ENCODE results near the gene NECTIN3. TPM values are rescaled to one million over a fixed set of nuclear protein-coding genes. Genes with fewer than 3 reads are reported as not detected.
A peak's percentile ranks its signal among the peaks of the same experiment; 100 is the strongest.

NECTIN3 gene, protein sequence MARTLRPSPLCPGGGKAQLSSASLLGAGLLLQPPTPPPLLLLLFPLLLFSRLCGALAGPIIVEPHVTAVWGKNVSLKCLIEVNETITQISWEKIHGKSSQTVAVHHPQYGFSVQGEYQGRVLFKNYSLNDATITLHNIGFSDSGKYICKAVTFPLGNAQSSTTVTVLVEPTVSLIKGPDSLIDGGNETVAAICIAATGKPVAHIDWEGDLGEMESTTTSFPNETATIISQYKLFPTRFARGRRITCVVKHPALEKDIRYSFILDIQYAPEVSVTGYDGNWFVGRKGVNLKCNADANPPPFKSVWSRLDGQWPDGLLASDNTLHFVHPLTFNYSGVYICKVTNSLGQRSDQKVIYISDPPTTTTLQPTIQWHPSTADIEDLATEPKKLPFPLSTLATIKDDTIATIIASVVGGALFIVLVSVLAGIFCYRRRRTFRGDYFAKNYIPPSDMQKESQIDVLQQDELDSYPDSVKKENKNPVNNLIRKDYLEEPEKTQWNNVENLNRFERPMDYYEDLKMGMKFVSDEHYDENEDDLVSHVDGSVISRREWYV
- total RNA-seq: 3.5 and 4.6 TPM in 2 replicates

DNA sequence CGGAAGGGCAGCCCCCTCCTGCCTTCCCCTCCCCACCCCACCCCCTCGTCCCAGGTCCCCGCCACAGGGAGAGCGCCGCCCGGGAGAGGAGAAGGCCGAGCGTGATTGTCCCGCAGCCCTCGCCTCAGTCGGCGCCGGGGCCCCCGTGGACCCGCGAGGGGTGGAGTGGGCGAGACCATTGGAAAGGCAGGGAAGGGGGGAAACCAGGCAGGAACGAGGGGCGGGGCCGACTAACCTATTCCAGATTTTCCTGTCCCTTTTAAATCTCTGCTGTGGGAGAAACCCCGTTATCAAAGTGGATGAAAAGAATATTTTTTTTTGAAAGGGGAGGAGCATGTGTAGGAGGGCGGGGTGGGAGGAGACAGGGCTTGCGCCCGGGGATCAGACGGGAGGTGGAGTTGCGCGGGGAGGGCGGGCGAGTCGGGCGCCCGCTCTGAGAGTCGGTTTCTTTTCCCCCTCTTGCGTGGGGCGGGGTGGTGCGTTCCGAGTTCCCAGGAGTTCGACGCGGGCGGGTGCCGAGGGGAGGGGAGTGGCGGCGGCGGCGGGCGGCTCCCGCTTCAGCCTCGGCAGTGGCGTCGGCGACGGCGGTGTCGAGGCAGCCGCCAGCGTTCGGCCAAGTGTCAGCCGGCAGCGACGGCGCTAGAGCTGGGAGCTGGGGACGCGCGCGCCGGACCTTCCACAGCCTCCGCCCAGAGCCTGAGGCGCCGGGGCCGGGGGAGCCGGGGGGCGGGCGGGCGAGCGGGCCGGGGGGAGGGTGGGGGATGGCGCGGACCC, at the start of gene NECTIN3:
Gene NECTIN3, plus strand, starts transcription at position 560 of the 774 bp plus-strand sequence. Its CDS starts 202 bp downstream, at position 762.
- Mint-ChIP-seq H3K27ac (peak within 1 kb of the TSS; percentile 90), H3K9me3 (no peaks in the 10 kb centered on the region), H3K27me3 (ENCODE audit: insufficient read depth) (peaks cover 55% of the 10 kb centered on the region), H3K4me1 (ENCODE audit: low read depth) (peaks cover 28% of the 10 kb centered on the region), H3K4me3 (peak within 1 kb of the TSS; percentile 91), H3K36me3 (ENCODE audit: low read depth) (peaks cover 2% of the 10 kb centered on the region)
- intact Hi-C loops (cut with micrococcal nuclease): loop anchor here (1.0 to 10.0 kb wide), 11 partner anchors 167 to 1423 kb away; partner anchors contain the start of genes ABHD10, BTLA and CD96
- peak; percentile 77 for DNase-seq (ENCODE audit: low spot score)

DNA sequence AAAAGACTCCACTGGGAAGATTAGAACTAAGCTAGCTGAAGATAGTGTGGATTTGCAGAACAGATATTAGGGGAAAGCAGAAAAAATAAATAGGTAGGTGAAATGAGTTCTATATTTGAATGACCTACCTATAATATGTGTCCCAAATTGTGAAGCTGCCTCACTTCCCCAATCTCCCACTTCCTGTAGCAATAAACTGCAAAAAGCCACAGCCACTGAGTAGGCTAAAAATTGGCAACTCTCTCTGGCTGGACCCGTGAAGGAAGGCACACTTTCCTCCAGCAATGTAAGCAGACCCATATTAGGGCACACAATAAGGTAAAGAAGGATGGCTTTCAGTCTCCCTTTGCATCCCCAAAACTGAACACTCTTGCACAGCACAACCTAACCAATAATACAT, 43.7 kb upstream of the NECTIN3 start:
- Mint-ChIP-seq H3K36me3 (ENCODE audit: low read depth) (no peaks in the 10 kb centered on the region), H3K4me1 (ENCODE audit: low read depth) (no peaks in the 10 kb centered on the region), H3K9me3 (no peaks in the 10 kb centered on the region), H3K27ac (no peak overlapping the region), H3K4me3 (no peak overlapping the region), H3K27me3 (ENCODE audit: insufficient read depth) (no peaks in the 10 kb centered on the region)
- intact Hi-C loops (cut with micrococcal nuclease): no loop called here
- DNase-seq (ENCODE audit: low spot score): no peak

DNA sequence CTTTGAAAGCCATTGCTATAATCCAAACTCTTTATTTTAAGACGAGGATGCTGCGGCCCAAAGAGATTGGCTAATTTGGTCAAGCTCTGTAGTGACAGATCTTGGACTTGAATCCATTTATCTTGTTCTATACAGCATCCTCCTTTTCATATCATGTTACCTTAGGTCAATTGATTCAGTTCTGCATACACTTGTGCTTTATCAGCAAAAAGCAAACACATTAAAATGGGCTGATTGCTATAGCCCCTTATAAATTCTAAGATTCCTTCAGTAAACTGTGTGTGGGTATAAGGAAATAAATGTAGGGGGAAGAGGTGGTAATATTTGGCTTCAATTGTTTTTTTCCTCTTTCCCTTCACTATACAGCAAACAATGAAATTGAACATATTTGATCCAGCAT, 40.1 kb upstream of the NECTIN3 start:
- intact Hi-C loops (cut with micrococcal nuclease): no loop called here
- no peaks in the 10 kb centered on the region for H3K36me3 Mint-ChIP-seq (ENCODE audit: low read depth)
- H3K9me3 Mint-ChIP-seq: peaks cover 3% of the 10 kb centered on the region
- H3K27me3 Mint-ChIP-seq (ENCODE audit: insufficient read depth): no peaks in the 10 kb centered on the region
- no peak overlapping the region for H3K27ac Mint-ChIP-seq
- H3K4me3 Mint-ChIP-seq: no peak overlapping the region
- no peaks in the 10 kb centered on the region for H3K4me1 Mint-ChIP-seq (ENCODE audit: low read depth)
- no peak for DNase-seq (ENCODE audit: low spot score)

DNA sequence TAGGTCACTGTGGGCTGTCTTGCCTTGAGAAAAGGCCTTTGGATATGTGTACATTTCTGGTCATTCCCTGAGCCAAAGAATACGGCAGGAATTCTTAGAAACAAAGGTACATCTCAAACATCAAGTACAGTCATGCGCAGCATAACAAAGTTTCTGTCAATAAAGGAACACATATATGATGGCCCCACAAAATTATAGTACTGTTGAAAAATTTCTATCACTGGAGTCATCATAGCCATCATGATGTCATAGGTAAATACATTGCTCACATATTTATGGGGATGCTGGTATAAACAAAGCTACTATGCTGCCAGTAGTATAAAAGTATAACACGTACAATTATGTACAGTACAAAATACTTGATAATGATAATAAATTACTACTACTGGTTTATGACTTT, 38.9 kb upstream of the NECTIN3 start:
- peaks cover 13% of the 10 kb centered on the region for H3K9me3 Mint-ChIP-seq
- H3K27me3 Mint-ChIP-seq (ENCODE audit: insufficient read depth): no peaks in the 10 kb centered on the region
- H3K36me3 Mint-ChIP-seq (ENCODE audit: low read depth): no peaks in the 10 kb centered on the region
- H3K27ac Mint-ChIP-seq: no peak overlapping the region
- no peak for DNase-seq (ENCODE audit: low spot score)
- H3K4me3 Mint-ChIP-seq: no peak overlapping the region
- no peaks in the 10 kb centered on the region for H3K4me1 Mint-ChIP-seq (ENCODE audit: low read depth)
- intact Hi-C loops (cut with micrococcal nuclease): no loop called here

DNA sequence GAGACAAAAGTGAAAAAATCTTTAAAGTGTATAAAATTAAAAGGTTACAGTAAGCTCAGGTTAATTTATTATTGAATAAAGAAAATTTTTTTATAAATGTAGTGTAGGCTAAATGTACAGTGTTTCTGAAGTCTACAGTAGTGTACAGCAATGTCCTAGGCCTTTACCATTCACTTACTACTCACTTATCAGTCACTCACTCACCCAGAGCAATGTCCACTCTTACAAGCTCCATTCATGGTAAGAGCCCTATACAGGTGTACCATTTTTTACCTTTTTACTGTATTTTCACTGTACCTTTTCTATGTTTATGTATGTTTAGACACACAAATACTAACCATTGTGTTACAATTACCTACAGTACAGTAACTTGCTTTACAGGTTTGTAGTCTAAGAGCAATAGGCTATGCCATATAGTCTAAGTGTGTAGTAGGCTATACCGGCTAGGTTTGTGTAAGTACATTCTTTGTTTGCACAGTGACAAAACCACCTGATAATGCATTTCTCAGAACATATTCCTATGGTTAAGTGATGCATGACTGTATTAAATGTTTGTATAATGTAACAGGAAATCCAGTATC, 38.1 kb upstream of the NECTIN3 start:
- intact Hi-C loops (cut with micrococcal nuclease): no loop called here
- peaks cover 16% of the 10 kb centered on the region for H3K9me3 Mint-ChIP-seq
- DNase-seq (ENCODE audit: low spot score): no peak
- H3K27me3 Mint-ChIP-seq (ENCODE audit: insufficient read depth): no peaks in the 10 kb centered on the region
- no peaks in the 10 kb centered on the region for H3K36me3 Mint-ChIP-seq (ENCODE audit: low read depth)
- no peak overlapping the region for H3K27ac Mint-ChIP-seq
- H3K4me1 Mint-ChIP-seq (ENCODE audit: low read depth): no peaks in the 10 kb centered on the region
- H3K4me3 Mint-ChIP-seq: no peak overlapping the region

DNA sequence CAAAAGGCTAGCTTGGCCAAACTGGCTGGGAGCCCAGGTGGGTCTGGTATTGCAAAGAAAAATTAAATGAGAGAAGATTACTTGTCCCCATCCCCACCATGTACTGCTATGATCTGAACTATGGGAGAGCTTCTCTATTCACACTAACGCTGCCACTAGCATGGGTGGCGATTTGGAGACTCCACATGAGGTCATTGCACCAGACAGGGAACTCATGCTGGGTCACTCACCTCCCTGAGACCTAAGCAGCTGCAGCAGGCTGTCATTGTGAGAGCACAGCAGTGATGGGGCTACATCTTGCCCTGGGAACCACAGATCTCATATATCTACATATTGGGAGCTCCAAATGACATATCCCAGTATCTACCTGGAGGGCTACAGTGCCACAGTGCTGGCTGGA, 36.3 kb upstream of the NECTIN3 start:
- peaks cover 1% of the 10 kb centered on the region for H3K27me3 Mint-ChIP-seq (ENCODE audit: insufficient read depth)
- no peak overlapping the region for H3K4me3 Mint-ChIP-seq
- intact Hi-C loops (cut with micrococcal nuclease): no loop called here
- DNase-seq (ENCODE audit: low spot score): no peak
- H3K27ac Mint-ChIP-seq: no peak overlapping the region
- no peaks in the 10 kb centered on the region for H3K4me1 Mint-ChIP-seq (ENCODE audit: low read depth)
- peaks cover 16% of the 10 kb centered on the region for H3K9me3 Mint-ChIP-seq
- no peaks in the 10 kb centered on the region for H3K36me3 Mint-ChIP-seq (ENCODE audit: low read depth)

- Mint-ChIP-seq H3K27me3 (ENCODE audit: insufficient read depth) (peaks cover 1% of the 10 kb centered on the region), H3K27ac (no peak overlapping the region), H3K4me3 (no peak overlapping the region), H3K9me3 (peaks cover 16% of the 10 kb centered on the region), H3K36me3 (ENCODE audit: low read depth) (no peaks in the 10 kb centered on the region), H3K4me1 (ENCODE audit: low read depth) (no peaks in the 10 kb centered on the region)
- DNase-seq (ENCODE audit: low spot score): no peak
- intact Hi-C loops (cut with micrococcal nuclease): no loop called here
These were observed 35.7 kb upstream of the NECTIN3 start for GRCh38 chr3:111035902-111036301.

GRCh38 chr3:111040959-111041358, 30.7 kb upstream of the NECTIN3 start:
- Mint-ChIP-seq H3K9me3 (peaks cover 16% of the 10 kb centered on the region), H3K4me1 (ENCODE audit: low read depth) (no peaks in the 10 kb centered on the region), H3K27me3 (ENCODE audit: insufficient read depth) (peaks cover 1% of the 10 kb centered on the region), H3K36me3 (ENCODE audit: low read depth) (no peaks in the 10 kb centered on the region), H3K27ac (no peak overlapping the region), H3K4me3 (no peak overlapping the region)
- intact Hi-C loops (cut with micrococcal nuclease): no loop called here
- DNase-seq (ENCODE audit: low spot score): no peak

DNA sequence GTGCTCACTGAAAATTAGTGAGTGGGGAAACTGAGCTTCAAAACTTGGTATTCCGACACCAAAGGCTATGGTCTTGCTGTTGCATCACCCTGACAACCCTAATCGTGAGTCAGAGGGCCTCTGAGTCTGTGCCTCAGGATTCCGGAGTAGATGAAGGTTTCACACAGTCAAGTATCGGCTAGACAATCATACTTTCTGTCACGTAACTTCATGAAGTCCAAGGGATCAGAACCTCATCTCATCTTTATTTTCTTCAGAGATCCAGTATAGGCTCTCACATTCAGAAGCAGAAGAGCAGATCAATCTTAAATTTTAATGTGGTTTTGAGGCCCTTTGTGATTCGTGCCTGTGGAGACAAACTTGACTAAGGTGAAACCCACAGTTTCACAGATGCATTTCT, 26.1 kb upstream of the NECTIN3 start:
- Mint-ChIP-seq H3K4me1 (ENCODE audit: low read depth) (no peaks in the 10 kb centered on the region), H3K27ac (no peak overlapping the region), H3K9me3 (no peaks in the 10 kb centered on the region), H3K4me3 (no peak overlapping the region), H3K36me3 (ENCODE audit: low read depth) (no peaks in the 10 kb centered on the region), H3K27me3 (ENCODE audit: insufficient read depth) (peaks cover 8% of the 10 kb centered on the region)
- DNase-seq (ENCODE audit: low spot score): no peak
- intact Hi-C loops (cut with micrococcal nuclease): no loop called here

GRCh38 chr3:111047042-111047441, 24.6 kb upstream of the NECTIN3 start:
- H3K27ac Mint-ChIP-seq: no peak overlapping the region
- no peak overlapping the region for H3K4me3 Mint-ChIP-seq
- intact Hi-C loops (cut with micrococcal nuclease): no loop called here
- H3K4me1 Mint-ChIP-seq (ENCODE audit: low read depth): no peaks in the 10 kb centered on the region
- no peaks in the 10 kb centered on the region for H3K36me3 Mint-ChIP-seq (ENCODE audit: low read depth)
- no peak for DNase-seq (ENCODE audit: low spot score)
- H3K27me3 Mint-ChIP-seq (ENCODE audit: insufficient read depth): peaks cover 8% of the 10 kb centered on the region
- H3K9me3 Mint-ChIP-seq: no peaks in the 10 kb centered on the region

GRCh38 chr3:111047812-111048435, 23.7 kb upstream of the NECTIN3 start:
- Mint-ChIP-seq H3K27me3 (ENCODE audit: insufficient read depth) (peaks cover 11% of the 10 kb centered on the region), H3K9me3 (no peaks in the 10 kb centered on the region), H3K4me3 (no peak overlapping the region), H3K4me1 (ENCODE audit: low read depth) (no peaks in the 10 kb centered on the region), H3K36me3 (ENCODE audit: low read depth) (no peaks in the 10 kb centered on the region), H3K27ac (no peak overlapping the region)
- no peak for DNase-seq (ENCODE audit: low spot score)
- intact Hi-C loops (cut with micrococcal nuclease): no loop called here

GRCh38 chr3:111051354-111051753, 20.3 kb upstream of the NECTIN3 start:
- intact Hi-C loops (cut with micrococcal nuclease): no loop called here
- Mint-ChIP-seq H3K9me3 (no peaks in the 10 kb centered on the region), H3K4me3 (no peak overlapping the region), H3K36me3 (ENCODE audit: low read depth) (no peaks in the 10 kb centered on the region), H3K27me3 (ENCODE audit: insufficient read depth) (peaks cover 11% of the 10 kb centered on the region), H3K4me1 (ENCODE audit: low read depth) (no peaks in the 10 kb centered on the region), H3K27ac (no peak overlapping the region)
- no peak for DNase-seq (ENCODE audit: low spot score)

Data from activated T-helper 1 cell treated with anti-CD3 and anti-CD28 coated beads, Interleukin-12 subunit alpha, Interleukin-12 subunit beta, Interleukin-2, Interleukin-4 antibody, amounts not matched to agents 30 ng/mL and 10 ng/mL and 1 ng/mL, durations not matched to agents 14 hours and 24 hours and 36 hours (primary cell).